Tibial artery (tissue), 4 donors: ENCODE measurements around the gene SND1.

Source experiments
- DNase-seq, 2 donors: peaks; one replicate each; pipeline ENCODE4 v3.0.0-alpha.2; 2019
- H3K27ac ChIP-seq, 2 donors: fragments of 200-600 bp; sonication (generic) in 1 of 2; 1 replicate in 1 of 2; 2 replicates in 1 of 2; pipeline ENCODE4 v1.5.1; 2018 to 2019; ENCODE audit warnings: mild to moderate bottlenecking in 1 of 2
- H3K27me3 ChIP-seq, 2 donors: fragments of 200-600 bp; sonication (generic) in 1 of 2; one replicate each; pipeline versions ENCODE4 v1.5.1 to v1.6.0; 2016 to 2019
- H3K36me3 ChIP-seq, 3 donors: fragments of 200-600 bp; sonication (generic) in 2 of 3; one replicate each; pipeline ENCODE4 v1.5.1; 2016 to 2019; ENCODE audit warnings: mild to moderate bottlenecking in 2 of 3
- H3K4me1 ChIP-seq, 4 donors: fragments of 200-600 bp; sonication (generic) in 2 of 4; 1 replicate in 3 of 4; 2 replicates in 1 of 4; pipeline ENCODE4 v1.5.1; 2016 to 2019
- H3K4me3 ChIP-seq, 2 donors: fragments of 200-600 bp; sonication (generic) in 1 of 2; 1 replicate in 1 of 2; 2 replicates in 1 of 2; pipeline ENCODE4 v1.5.1; 2018 to 2019; ENCODE audit warnings: mild to moderate bottlenecking in 2 of 2
- H3K9me3 ChIP-seq, 3 donors: fragments of 200-600 bp; sonication (generic) in 1 of 3; one replicate each; pipeline ENCODE4 v1.5.1; 2016 to 2019
- CTCF ChIP-seq, 2 experiments: fragments of 200-600 bp in 1 of 2; fragments of 450-650 bp in 1 of 2; IDR thresholded peaks; one replicate each; pipeline ENCODE4 v1.5.1; 2017 to 2019; ENCODE audit warnings: antibody characterized with exemption in 2 of 2, mild to moderate bottlenecking in 1 of 2, moderate library complexity in 1 of 2
- intact Hi-C: fragments of 100-400 bp; cut with DNase I; formaldehyde crosslinking; loops from one replicate; pipeline ENCODE4 v1.15.0; 2023; ENCODE audit warnings: low total_unique reads

Gene SND1

GRCh38 chr7:128035712-128036111 is 383.7 kb downstream of the SND1 start:
- H3K27me3 ChIP-seq, result peaks cover 0 to 15% of the 10 kb centered on the region in 2 donors
- peaks cover 0 to 19% (median 14%) of the 10 kb centered on the region in 4 donors for H3K4me1 ChIP-seq
- no peak overlapping the region for H3K4me3 ChIP-seq
- no peaks in the 10 kb centered on the region for H3K36me3 ChIP-seq
- H3K27ac ChIP-seq, result no peak overlapping the region
- no peaks in the 10 kb centered on the region for H3K9me3 ChIP-seq
- intact Hi-C loops, result no loop called here
- no peak for DNase-seq
- TF ChIP-seq CTCF (IDR thresholded peaks at IDR 0.05), result no peak

- H3K27me3 ChIP-seq, result peaks cover 0 to 9% of the 10 kb centered on the region in 2 donors
- no peaks in the 10 kb centered on the region for H3K36me3 ChIP-seq
- TF ChIP-seq CTCF (IDR thresholded peaks at IDR 0.05), result no peak
- no peaks in the 10 kb centered on the region for H3K9me3 ChIP-seq
- no peak overlapping the region for H3K4me3 ChIP-seq
- intact Hi-C loops, result no loop called here
- no peak for DNase-seq
- H3K27ac ChIP-seq, result no peak overlapping the region
- H3K4me1 ChIP-seq, result peaks cover 0 to 17% (median 9%) of the 10 kb centered on the region in 4 donors
These were observed 384.4 kb downstream of the SND1 start for GRCh38 chr7:128036226-128036940.

- peaks cover 0 to 2% (median 0%) of the 10 kb centered on the region in 3 donors for H3K36me3 ChIP-seq
- no peak for DNase-seq
- no peak overlapping the region for H3K27ac ChIP-seq
- peaks cover 0 to 13% (median 6%) of the 10 kb centered on the region in 4 donors for H3K4me1 ChIP-seq
- H3K4me3 ChIP-seq, result no peak overlapping the region
- intact Hi-C loops, result no loop called here
- peaks cover 0 to 9% of the 10 kb centered on the region in 2 donors for H3K27me3 ChIP-seq
- H3K9me3 ChIP-seq, result no peaks in the 10 kb centered on the region
- TF ChIP-seq CTCF (IDR thresholded peaks at IDR 0.05), result no peak
These were observed 385.1 kb downstream of the SND1 start for GRCh38 chr7:128037081-128037480.

GRCh38 chr7:128037880-128038619 is 386.1 kb downstream of the SND1 start:
- DNase-seq, result no peak
- no peaks in the 10 kb centered on the region for H3K9me3 ChIP-seq
- H3K36me3 ChIP-seq, result peaks cover 0 to 9% (median 0%) of the 10 kb centered on the region in 3 donors
- peaks cover 0 to 6% (median 0%) of the 10 kb centered on the region in 4 donors for H3K4me1 ChIP-seq
- H3K4me3 ChIP-seq, result no peak overlapping the region
- no peaks in the 10 kb centered on the region for H3K27me3 ChIP-seq
- no peak overlapping the region for H3K27ac ChIP-seq
- intact Hi-C loops, result no loop called here
- TF ChIP-seq CTCF (IDR thresholded peaks at IDR 0.05), result no peak

- H3K4me1 ChIP-seq, result peaks cover 0 to 6% (median 0%) of the 10 kb centered on the region in 4 donors
- TF ChIP-seq CTCF (IDR thresholded peaks at IDR 0.05), result no peak
- no peaks in the 10 kb centered on the region for H3K27me3 ChIP-seq
- no peaks in the 10 kb centered on the region for H3K9me3 ChIP-seq
- no peak for DNase-seq
- intact Hi-C loops, result no loop called here
- peaks cover 0 to 9% (median 0%) of the 10 kb centered on the region in 3 donors for H3K36me3 ChIP-seq
- no peak overlapping the region for H3K27ac ChIP-seq
- no peak overlapping the region for H3K4me3 ChIP-seq
These were observed 387.6 kb downstream of the SND1 start for GRCh38 chr7:128039544-128039953.
